C4-2B (cell line): ENCODE measurements around the gene WBP1L.

Experiments
- H3K27ac ChIP-seq: fragments of 450-650 bp; 2 replicates; pipeline ENCODE4 v1.5.1; 2017
- CTCF ChIP-seq: fragments of 450-650 bp; conservative IDR thresholded peaks from 2 replicates; pipeline ENCODE4 v1.5.1; 2017; ENCODE audit warnings: mild to moderate bottlenecking
- ZFX ChIP-seq: fragments of 450-650 bp; IDR thresholded peaks from 2 replicates; pipeline ENCODE4 v1.6.1; 2017

WBP1L gene

GRCh38 chr10:102705531-102705930, 38.2 kb upstream of the WBP1L start:
- no peak for TF ChIP-seq ZFX
- TF ChIP-seq CTCF = no peak
- no peak overlapping the region for H3K27ac ChIP-seq

- H3K27ac ChIP-seq = no peak overlapping the region
These were observed 33.1 kb upstream of the WBP1L start for GRCh38 chr10:102710609-102711008.

GRCh38 chr10:102712089-102712488, 31.7 kb upstream of the WBP1L start:
- TF ChIP-seq CTCF = no peak
- TF ChIP-seq ZFX = no peak
- no peak overlapping the region for H3K27ac ChIP-seq

More at GRCh38 chr10:102710609-102711008, 33.1 kb upstream of the WBP1L start:
- no peak for TF ChIP-seq CTCF
- TF ChIP-seq ZFX = no peak

GRCh38 chr10:102712843-102713538, 30.8 kb upstream of the WBP1L start:
- peak overlapping the region; percentile 90 for H3K27ac ChIP-seq
- TF ChIP-seq CTCF (no peak), ZFX (no peak)

GRCh38 chr10:102713539-102713813, 30.3 kb upstream of the WBP1L start:
- TF ChIP-seq CTCF (peak; percentile 45), ZFX (no peak)
- H3K27ac ChIP-seq = peak overlapping the region; percentile 90

GRCh38 chr10:102713814-102714620, 29.7 kb upstream of the WBP1L start, which contains the start of gene ARL3:
Gene ARL3, minus strand, starts transcription at chr10:102714397. Its CDS starts 122 bp downstream, at chr10:102714275.
- TF ChIP-seq ZFX = no peak; the same call in 1 of the 2 replicates
- no peak; the same call in none of the 2 replicates for TF ChIP-seq CTCF

More at GRCh38 chr10:102713814-102714620, 29.7 kb upstream of the WBP1L start, which contains the start of gene ARL3:
- peak within 1 kb of the TSS; percentile 90 for H3K27ac ChIP-seq
